ENCODE measurements around the gene EFCAB9.
"Not testable (repeated sequence)": the region's sequence is repeated elsewhere in the genome, so short reads cannot be mapped to it uniquely, and the experiment has no call there.

The EFCAB9 gene

DNA sequence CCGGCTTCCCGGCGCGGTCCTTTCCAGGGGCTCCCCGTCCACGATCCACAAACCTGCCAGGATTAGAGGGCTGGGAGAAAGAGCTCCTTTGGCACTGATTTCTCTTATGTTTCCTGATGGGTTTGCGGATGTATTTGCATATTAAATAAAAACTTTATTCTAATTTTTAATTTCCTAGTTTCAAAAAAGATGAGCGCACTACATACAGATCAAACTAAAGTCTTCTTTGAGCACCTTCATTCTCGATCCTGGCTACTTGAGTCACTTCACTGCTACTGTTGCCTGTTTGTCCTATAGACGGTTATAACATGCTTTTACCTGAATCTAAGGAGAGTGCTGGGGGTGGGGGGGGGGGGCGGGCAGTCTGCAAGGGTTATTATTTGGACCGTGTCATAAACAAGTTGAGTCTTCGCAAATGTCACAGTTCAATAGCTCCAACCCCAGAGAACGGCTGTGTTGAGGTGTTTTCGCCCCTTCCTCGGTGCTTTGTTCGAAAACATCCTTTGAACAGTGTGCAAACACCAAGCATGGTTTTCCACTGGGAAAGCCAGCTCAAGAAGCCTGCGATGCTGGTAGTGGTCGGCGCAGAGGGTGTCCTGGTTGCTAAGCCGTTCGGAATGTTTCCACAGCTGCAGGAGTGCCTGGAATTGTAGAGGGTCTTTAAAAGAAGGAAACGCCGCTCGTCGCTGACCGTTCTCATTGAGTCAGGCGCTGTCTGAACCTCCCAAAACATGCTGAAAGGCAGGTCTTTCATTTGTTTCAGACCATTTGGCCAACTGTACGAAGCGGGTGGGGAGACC is 4.9 kb upstream of the EFCAB9 start:
- no peak for DNase-seq

DNA sequence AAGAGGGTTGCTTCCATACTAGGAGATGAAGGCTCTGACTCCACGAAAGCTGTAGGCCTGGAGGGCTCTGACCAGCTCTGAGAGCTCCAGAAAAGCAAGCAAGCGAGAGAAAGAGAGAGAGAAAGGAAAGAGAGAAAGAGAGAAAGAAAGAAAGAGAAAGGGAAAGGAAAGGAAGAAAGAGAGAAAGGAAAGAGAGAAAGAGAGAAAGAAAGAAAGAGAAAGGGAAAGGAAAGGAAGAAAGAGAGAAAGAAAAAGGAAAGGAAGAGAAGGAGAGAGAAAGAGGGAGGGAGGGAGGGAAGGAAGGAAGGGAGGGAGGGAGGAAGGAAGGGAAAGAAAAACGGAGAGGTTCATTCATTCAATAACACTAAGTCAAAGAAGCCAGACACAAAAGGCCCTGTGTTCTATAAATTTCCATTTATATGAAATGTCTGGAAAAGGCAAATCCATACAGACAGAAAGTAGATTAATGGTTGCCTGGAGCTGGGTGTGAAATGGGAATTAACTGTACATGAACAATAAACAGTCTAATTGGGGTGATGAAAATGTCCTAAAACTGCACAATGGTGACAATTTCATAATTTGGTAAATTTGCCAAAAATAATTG is 4.2 kb upstream of the EFCAB9 start:
- DNase-seq, result no peak

DNA sequence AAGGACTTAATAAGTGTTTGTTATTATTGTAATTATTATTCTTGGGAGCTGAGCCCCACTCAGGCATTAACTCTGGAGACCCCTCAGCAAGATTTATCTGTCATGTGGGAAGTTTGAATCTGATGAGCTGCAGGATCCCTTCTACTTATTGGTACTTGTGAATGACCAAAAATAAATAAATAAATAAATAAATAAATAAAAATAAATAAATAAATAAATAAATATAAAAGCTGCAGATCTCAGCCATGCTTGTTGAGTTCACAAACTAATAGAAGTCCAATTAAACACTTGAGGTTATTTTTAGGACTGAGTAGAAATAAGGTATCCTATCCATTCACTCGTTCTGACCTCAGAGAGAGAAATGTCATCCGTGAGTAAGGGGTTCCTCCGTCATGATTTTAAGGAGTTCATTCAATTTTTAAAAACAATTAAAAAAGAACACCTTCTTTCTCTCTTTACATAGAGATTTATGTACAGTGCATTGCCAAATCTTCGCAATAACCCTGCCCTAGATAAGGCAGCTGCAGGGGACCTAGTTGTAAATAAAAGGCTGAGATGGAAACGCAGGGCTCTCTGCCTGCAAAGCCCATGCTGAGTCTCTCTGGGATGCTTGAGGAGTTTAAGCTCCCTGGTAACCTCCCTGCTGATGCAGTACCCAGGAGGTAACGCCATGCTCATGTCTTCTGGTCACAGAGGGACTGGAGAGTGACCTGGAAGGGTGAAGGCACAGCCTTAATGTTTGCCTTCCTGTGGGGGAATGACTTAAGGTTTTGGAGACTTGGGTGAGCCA is 1.2 kb downstream of the EFCAB9 start:
- no peak for DNase-seq

DNA sequence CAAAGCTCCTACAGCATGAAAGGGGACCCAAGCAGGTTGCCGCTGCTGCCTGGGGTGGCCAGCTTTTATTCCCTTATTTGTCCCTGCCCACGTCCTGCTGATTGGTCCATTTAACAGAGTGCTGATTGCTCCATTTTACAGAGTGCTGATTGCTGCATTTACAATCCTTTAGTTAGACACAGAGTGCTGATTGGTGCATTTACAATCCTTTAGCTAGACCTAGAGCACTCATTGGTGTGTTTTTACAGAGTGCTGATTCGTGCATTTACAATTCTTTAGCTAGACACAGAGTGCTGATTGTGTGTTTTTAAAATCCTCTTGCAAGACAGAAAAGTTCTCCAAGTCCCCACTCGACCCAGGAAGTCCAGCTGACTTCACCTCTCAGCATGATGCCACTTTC is 3.8 kb downstream of the EFCAB9 start:
- not testable (repeated sequence) for DNase-seq

DNA sequence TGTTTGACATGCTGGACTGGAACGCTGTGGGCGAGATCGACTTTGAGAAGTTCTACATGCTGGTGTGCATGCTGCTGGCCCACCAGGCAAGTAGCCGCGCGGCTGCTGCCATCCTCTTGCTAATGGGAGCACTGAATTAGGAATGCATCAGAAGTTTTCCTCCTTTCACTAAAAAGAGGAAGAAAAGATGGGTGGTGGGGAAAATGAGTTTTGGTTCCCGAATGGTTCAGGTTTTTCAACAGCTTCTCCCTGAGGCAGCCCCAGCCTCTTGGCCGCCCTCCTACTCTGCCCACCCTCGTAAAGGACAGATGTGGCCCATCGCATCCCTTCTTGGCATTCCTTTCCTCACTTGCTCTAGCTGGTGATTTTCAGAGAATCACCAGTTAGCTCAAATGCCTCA is 5.5 kb downstream of the EFCAB9 start:
- no peak for DNase-seq

DNA sequence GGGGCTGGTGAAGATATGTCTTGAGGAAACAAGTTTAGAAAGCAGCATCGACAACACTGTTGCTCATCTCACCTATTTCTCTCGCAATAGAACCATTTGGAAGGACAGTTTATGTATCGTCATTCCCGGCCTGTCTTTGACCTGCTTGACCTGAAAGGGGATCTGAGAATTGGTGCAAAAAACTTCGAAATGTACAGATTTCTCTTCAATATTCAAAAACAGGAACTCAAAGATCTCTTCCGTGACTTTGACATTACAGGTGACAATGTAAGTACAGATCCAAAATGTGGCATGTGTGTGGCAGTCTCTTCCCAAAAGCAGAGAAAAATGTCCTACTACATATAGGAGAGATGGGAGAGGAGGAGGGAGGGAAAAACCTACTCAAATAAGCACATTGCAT is 6.5 kb downstream of the EFCAB9 start:
- DNase-seq, result no peak

DNA sequence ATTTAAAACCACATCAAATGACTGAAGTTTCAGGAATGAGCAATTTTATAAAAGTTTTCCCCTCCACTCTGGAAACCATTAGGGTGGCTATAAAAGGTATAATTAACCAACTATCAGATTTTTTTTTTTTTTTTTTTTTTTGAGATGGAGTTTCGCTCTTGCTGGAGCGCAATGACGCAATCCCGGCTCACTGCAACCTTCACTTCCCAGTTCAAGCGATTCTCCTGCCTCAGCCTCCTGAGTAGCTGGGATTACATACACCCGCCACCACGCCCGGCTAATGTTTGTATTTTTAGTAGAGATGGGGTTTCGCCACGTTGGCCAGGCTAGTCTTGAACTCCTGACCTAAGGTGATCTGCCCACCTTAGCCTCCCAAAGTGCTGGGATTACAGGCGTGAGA is 12.0 kb downstream of the EFCAB9 start:
- not testable (repeated sequence) for DNase-seq

DNA sequence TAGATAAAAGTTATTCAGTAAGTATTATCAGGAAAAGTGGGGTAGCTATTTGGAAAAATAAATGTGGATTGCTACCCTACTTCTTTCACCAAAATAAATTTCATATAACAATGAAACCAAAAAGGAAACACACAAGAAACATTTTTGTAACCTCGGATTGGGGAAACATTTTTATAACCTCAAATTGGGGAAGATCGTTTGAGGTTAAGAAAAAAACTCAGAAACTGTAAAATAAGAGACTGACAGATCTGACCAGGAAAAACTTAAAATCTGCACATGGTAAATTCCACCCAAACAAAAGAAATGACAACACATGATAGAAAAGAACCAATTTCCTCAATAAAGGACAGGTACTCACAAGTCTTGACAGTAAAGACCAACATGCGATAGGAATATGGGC is 13.5 kb downstream of the EFCAB9 start:
- peak; percentile 33 for DNase-seq

DNA sequence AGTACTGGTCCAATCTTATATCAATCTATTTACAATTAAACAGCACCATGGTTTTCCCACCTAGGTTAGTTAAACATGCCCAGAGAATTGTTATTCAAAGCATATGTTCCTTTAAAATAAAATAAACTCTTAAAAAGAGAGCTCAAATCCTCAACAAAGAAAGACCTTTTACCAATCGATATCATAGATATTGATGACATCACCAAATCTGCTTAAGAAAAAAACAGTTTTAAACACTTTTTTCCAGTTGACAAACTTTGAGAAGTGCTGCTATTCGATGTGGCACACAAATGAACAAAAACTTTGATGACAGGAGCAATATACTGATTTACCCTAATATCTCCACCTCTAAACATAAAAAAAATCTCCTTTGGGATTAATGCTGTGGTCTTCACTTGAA is 15.7 kb downstream of the EFCAB9 start:
- DNase-seq, result no peak

DNA sequence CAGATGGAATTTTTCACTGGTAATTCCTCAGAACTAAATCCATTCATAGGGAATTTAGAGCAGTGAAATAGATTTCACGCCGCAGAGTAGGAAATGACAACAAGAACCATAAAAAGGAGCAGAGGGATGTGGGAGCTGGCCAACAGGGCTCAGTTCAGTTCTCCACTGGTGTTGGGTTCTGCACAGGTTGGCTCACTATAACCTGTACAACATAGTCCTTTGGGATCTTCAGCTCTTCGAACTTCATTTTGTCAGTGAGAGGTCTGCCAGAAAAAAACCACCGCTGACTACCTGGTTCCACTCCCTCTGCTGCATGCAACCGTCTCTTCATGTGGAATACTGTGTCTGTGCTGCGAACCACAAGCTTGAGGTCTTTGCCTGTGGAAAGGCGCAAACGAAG is 17.7 kb downstream of the EFCAB9 start:
- no peak for DNase-seq

DNA sequence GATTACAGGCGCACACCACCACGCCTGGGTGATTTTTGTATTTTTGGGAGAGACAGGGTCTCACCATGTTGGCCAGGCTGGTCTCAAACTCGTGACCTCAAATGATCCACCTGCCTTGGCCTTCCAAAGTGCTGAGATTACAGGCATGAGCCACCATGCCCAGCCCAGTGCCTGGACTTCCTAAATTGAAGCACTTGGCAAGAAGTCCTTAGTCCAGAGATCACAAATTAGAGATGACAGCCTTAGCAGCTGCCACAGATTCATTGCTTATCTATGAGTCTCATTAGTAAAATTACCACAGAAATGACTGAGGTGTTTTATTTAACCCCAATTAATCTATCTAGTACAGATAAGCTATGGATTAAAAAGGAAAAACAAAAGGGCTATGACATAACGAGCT is 19.2 kb downstream of the EFCAB9 start:
- DNase-seq, result no peak

DNA sequence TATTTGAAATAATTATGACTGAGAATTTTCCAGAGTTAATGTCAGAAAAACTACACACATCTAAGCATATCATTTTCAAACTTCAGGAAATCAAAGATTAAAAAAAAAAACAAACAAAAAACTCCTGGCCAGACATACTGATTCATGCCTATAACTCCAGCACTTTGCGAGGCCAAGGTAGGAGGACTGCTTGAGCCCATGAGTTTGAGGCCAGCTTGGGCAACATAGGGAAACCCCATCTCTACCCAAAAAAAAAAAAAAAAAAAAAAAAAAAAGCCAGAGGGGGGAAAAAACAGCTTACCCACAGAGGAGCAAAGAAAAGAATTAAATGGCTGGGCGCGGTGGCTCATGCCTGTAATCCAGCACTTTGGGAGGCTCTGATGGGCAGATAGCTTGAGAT is 22.4 kb downstream of the EFCAB9 start:
- DNase-seq, result no peak

DNA sequence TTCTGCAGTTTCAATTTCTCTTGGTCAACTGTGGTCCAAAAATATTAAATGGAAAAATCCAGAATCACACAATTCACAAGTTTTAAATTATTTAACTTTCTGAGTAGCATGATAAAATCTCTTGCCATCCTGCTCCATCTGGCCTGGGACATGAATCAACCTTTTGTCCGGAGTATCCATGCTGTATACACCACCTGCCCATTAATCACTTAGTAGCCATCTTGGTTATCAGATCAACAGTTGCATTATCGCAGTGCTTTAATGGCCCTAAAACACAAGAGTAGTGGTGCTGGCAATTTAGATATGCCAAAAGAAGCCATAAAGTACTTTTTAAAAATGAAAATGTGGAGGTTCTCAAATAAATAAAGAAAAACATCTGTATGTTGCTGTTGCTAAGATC is 25.3 kb downstream of the EFCAB9 start:
- DNase-seq, result no peak

DNA sequence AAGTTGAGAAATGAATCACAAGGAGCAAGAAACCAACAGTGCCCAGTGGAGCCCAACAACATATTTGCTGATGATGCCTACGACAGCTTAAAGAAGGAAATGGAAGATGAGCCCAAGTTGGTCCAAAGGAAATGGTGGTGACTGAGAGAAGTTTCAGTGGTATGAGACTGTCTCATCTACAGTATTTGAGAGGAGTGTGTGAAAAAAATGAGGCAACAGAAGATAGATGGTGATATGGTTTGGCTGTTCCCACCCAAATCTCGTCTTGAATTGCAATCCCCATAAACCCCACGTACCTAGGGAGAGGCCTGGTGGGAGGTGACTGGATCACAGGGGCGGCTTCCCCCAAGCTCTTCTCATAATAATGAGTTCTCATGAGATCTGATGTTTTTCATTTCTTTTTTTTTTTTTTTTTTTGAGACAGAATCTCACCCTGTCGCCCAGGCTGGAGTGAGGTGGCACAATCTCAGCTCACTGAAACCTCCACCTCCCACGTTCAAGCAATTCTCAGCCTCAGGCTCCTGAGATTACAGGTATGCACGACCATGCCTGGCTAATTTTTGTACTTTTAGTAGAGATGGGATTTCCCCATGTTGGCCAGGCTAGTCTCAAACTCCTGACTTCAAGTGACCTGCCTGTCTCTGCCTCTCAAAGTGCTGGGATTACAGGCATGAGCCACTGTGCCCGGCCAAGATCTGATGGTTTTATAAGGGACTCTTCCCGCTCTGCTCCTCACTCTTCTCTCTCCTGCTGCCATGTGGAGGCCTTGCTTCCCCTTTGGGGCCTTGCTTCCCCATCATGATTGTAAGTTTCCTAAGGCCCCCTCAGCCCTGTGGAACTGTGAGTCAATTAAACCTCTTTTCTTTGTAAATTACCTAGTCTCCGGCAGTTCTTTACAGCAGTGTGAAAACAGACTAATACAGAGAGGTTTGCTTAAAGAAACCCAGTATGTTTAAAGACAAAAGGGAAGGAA is 30.2 kb downstream of the EFCAB9 start:
- no peak for DNase-seq

DNA sequence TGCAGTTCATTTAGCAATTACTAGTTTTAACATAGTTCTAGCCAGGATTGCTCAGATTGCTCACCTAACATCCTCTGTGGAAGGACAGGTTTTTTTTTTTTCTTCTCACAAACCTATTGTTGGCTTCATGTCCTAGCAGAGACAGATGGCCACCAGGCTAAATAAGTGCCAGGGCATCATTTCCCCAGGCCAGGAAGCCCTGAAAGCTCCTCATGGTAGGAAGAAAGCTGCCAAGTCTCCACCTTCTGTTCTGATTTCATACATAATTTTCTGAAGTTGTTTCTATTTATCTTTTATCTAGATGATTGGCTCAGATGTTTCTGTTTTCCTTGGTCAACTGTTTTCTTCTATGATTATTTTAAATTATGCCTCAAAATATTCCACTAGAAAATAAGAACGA is 31.0 kb downstream of the EFCAB9 start:
- DNase-seq, result no peak

DNA sequence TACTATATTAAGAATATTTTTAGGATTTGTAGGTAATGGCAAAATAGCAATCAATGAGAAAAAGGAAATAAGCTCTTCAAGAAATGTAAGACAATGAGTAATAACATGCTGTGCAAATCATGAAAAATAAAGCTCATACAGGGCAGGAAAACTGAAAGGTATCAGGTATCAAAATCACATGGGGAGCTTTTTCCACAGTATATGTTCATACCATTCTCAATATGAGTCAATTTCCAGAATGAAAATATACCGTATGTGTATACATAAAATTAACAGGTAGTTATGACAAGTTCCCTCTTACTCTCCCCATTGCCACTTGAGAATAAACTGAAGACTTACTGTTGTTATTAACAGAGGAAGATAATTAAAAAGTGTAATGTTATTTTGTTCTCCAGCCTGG is 35.9 kb downstream of the EFCAB9 start:
- DNase-seq, result no peak

DNA sequence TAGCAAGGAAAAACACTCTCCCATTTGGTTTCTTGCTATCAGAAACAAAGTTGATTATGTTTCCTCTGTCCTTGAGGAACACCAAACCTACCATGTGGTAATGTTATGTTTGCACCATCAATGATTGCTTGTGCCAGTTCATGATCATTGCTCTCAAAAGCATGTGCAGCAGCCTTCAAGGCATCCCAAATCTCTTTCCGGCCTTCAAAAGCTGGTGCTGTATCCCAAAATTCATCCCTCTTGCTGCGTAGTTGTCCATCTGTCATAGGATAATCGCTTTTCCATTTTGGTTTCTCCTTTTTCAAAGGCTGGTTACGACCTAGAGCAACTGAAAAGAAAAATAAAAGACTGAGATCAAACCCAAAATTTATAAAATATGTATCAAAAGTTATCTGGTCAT is 40.1 kb downstream of the EFCAB9 start:
- no peak for DNase-seq

DNA sequence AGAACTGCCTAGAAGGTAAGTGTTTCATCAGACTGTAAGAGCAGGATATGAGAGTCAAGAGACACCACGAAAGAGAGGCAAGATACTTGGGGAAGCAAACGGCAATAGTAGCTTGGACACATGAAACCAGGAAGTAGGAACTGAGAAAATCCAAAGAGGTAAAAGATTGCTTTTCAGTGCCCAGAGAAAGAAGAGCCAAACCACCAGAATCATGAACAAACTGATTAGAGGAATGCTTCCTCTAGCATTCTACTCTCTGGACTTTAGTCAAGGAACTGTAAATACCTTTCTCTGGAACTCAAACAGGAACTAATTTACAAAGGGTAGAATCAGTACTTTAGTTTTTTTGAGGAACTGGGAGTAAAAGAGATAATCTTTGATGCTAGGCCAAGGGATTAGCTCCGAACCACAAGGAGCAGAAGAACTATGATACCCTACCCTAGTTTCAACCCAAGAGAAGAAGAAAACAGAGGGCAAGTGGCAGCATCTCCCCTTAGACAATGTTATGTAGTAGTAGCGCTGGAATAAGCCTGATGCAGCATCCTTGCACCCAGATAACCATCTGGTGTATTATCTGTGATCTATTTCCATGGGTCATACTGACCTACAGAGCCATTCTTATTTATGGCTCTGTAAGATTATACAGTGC is 41.3 kb downstream of the EFCAB9 start:
- peak; percentile 27 for DNase-seq

DNA sequence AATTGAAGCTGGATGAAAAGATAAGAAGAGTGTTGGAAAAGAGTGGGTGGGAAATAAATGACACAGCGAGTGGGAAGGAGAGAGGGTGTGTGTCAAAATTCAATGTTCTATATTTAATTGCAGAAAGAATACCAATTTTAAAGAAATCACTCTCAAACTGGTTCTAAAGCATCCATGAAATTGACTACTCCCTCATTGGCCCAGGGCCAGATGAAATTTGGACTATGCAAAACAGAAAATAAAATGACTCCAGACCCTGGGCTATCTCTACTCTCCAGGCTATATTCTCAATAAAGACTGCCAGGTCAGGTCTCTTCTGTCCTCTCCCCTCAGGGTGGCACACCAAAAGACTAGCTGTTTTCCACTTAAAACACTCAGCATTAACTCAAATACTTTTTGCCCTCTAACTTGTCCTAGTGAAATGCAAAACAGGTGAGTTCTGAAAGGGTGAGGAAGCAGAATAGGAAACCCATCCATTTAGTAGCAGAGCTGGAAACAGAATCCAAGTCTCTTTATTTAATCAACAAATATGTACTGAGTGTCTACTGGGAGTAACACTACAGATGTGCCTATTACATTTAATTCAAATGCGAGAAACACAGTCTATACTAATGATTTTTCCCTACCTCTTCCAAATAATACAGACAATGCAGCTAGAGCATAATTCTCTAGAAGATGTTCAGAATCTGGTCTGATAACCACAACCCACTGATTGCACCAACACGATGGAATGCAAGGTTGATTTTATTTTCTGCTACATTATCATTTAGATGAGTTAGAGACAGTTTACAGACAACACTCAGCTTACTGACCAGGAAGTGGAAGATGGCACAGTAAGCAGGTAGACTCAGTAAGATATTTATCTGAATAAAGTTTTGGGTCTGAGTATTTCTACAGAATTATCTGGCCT is 42.1 kb downstream of the EFCAB9 start:
- no peak for DNase-seq

DNA sequence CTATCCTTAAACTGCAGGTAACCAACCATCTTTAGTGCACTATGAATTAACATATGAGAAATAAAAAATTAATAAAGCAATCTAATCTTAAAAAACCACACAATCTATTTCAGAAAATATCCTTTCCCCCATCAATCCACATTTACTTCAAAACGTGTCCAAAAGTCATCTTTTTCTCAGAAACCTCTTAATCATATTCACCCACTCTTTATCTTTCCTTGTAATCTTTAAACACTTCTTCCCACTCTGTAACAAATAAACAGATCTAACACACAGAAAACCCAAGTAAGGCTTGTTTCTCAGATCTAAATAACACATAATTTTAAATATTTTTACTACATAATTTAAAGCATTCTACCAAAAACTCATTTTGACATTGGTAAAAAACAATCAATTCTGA is 44.4 kb downstream of the EFCAB9 start:
- no peak for DNase-seq

DNA sequence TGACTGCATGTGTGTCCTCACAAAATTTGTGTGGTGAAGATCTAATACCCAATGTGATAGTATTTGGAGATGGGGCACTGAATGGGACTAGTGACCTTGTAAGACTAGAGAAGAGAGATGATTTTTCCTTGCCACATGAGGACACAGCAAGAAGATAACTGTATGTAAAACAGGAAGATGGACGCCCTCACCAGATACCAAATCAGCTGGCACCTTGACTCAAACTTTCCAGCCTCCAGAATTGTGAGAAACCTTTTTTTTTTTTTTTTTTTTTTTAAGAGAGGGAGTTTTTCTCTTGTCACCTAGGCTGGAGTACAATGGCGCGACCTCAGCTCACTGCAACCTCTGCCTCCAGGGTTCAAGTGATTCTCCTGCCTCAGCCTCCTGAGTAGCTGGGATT is 49.3 kb downstream of the EFCAB9 start:
- no peak for DNase-seq
